Neural cell (in vitro differentiated cells): ENCODE results near the gene CCNI2. TPM values are rescaled to one million over a fixed set of nuclear protein-coding genes. Genes with fewer than 3 reads are reported as not detected.

ENCODE experiments used
- H2AFZ ChIP-seq: fragments of 200-600, 300-800 bp; sonication (generic), shearing (Covaris generic); 2 replicates; pipeline ENCODE4 v1.6.0; 2014; ENCODE audit warnings: low read depth, mild to moderate bottlenecking, antibody characterized with exemption, low read length, moderate library complexity
- H3F3A ChIP-seq: fragments of 200-600 bp; shearing (Covaris generic); 2 replicates; pipeline ENCODE4 v1.6.1; 2016; ENCODE audit warnings: mild to moderate bottlenecking, moderate library complexity, mixed read lengths, antibody characterized with exemption, low read length; ENCODE audit not compliant: insufficient read depth, poor library complexity, severe bottlenecking
- H3K27ac ChIP-seq: fragments of 200-600, 300-800 bp; sonication (generic), shearing (Covaris generic); 2 replicates; pipeline ENCODE4 v1.5.1; 2014; ENCODE audit warnings: mild to moderate bottlenecking, low read length, moderate library complexity
- H3K27me3 ChIP-seq: fragments of 300-800, 200-600 bp; sonication (generic), shearing (Covaris generic); 2 replicates; pipeline ENCODE4 v1.6.0; 2014; ENCODE audit warnings: mild to moderate bottlenecking, low read depth, low read length, moderate library complexity; ENCODE audit not compliant: insufficient read depth
- H3K36me3 ChIP-seq: fragments of 300-800, 200-600 bp; sonication (generic), shearing (Covaris generic); 2 replicates; pipeline ENCODE4 v1.5.1; 2014; ENCODE audit warnings: mild to moderate bottlenecking, antibody characterized with exemption, low read length, moderate library complexity; ENCODE audit not compliant: insufficient read depth
- H3K4me2 ChIP-seq: fragments of 300-800, 200-600 bp; sonication (generic), shearing (Covaris generic); 2 replicates; pipeline ENCODE4 v1.6.0; 2014; ENCODE audit warnings: mild to moderate bottlenecking, low read length
- H3K4me3 ChIP-seq: fragments of 300-800, 200-600 bp; sonication (generic), shearing (Covaris generic); 2 replicates; pipeline ENCODE4 v1.5.1; 2014; ENCODE audit warnings: mild to moderate bottlenecking, low read length, moderate library complexity
- H3K79me2 ChIP-seq: fragments of 200-600 bp; shearing (Covaris generic); replicated peaks from 2 replicates; pipeline ENCODE4 v1.6.0; 2014; ENCODE audit warnings: mild to moderate bottlenecking, low read length, moderate library complexity; ENCODE audit not compliant: insufficient read depth
- H3K9ac ChIP-seq: fragments of 300-800, 200-600 bp; sonication (generic), shearing (Covaris generic); 2 replicates; pipeline ENCODE4 v1.6.1; 2016; ENCODE audit warnings: mild to moderate bottlenecking, low read length, mixed read lengths
- H3K9me2 ChIP-seq: fragments of 200-600 bp; shearing (Covaris generic); 2 replicates; pipeline ENCODE4 v1.6.1; 2016; ENCODE audit warnings: mild to moderate bottlenecking, low read length, mixed read lengths; ENCODE audit not compliant: insufficient read depth
- H3K9me3 ChIP-seq: fragments of 200-600, 300-800 bp; sonication (generic), shearing (Covaris generic); 2 replicates; pipeline ENCODE4 v1.6.1; 2016; ENCODE audit warnings: mild to moderate bottlenecking, mixed run types, low read length, moderate library complexity, mixed read lengths
- H4K20me1 ChIP-seq: fragments of 200-600 bp; shearing (Covaris generic); 2 replicates; pipeline ENCODE4 v1.6.1; 2016; ENCODE audit warnings: mild to moderate bottlenecking, mixed run types; ENCODE audit not compliant: insufficient read depth
- EP300 ChIP-seq: fragments of 450-650 bp; conservative IDR thresholded peaks from 2 replicates; pipeline ENCODE4 v1.6.1; 2014; ENCODE audit warnings: antibody characterized with exemption, mild to moderate bottlenecking, moderate library complexity; ENCODE audit not compliant: poor library complexity, severe bottlenecking
- EZH2 ChIP-seq: fragments of 200-600, 300-800 bp; shearing (Covaris generic), sonication (generic); IDR thresholded peaks from 2 replicates; pipeline ENCODE4 v1.6.1; 2014; ENCODE audit warnings: antibody characterized with exemption, low read length, borderline replicate concordance, mild to moderate bottlenecking; ENCODE audit not compliant: insufficient read depth, poor library complexity, severe bottlenecking
- MXI1 ChIP-seq: fragments of 450-650 bp; conservative IDR thresholded peaks from 2 replicates; pipeline ENCODE4 v1.6.1; 2014; ENCODE audit warnings: antibody characterized with exemption, mild to moderate bottlenecking; ENCODE audit not compliant: poor library complexity, severe bottlenecking
- POLR2AphosphoS5 ChIP-seq: IDR thresholded peaks from 2 replicates; pipeline ENCODE4 v1.6.1; 2012
- RAD21 ChIP-seq: fragments of 450-650 bp; conservative IDR thresholded peaks from 2 replicates; pipeline ENCODE4 v1.6.1; 2014; ENCODE audit warnings: antibody characterized with exemption, mild to moderate bottlenecking, moderate library complexity
- SMC3 ChIP-seq: fragments of 450-650 bp; conservative IDR thresholded peaks from 2 replicates; pipeline ENCODE4 v1.6.1; 2014; ENCODE audit warnings: antibody characterized with exemption, mild to moderate bottlenecking, moderate library complexity; ENCODE audit not compliant: poor library complexity
- TAF1 ChIP-seq: IDR thresholded peaks from 2 replicates; pipeline ENCODE4 v1.6.1; 2012; ENCODE audit warnings: low read depth
- polyA plus RNA-seq: library from polyadenylated mRNA; depleted of rRNA; stranded (reverse); fragments of >200 nt; gene quantifications from 2 replicates; pipeline ENCODE4 v1.2.3, GENCODE V29; 2014
- TF ChIP-seq, protein P1 (sequence below): fragments of 450-650 bp; IDR thresholded peaks from 2 replicates; pipeline ENCODE4 v1.5.1; 2014; ENCODE audit warnings: antibody characterized with exemption, mild to moderate bottlenecking, moderate library complexity; ENCODE audit not compliant: poor library complexity, severe bottlenecking
- TF ChIP-seq, protein P2 (sequence below): IDR thresholded peaks from 2 replicates; pipeline ENCODE4 v1.6.1; 2012; ENCODE audit warnings: borderline replicate concordance

The CCNI2 gene
- polyA plus RNA-seq, 1 donor from 2014 or later = not detected

DNA sequence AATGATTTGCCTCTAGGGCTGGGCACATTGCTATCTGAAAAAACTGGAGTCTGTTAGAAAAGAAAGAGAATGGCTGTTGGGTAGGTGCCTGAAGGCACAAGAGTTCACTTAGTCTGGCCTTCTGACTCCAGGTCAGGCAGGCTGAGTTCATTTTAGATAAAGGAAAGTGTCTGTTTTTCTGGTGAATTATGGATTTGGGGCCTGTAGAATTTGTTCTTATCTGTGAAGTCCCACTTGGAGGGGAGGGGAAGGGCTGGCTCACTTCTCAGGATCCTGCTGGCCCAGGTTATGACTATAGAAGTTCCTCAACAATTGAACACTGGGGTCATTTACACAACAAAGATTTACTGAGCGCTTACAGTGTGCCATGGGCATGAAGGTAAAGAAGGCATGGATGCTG is 41.3 kb downstream of the CCNI2 start:
- Histone ChIP-seq H3K4me2 (no peak overlapping the region), H3K36me3 (no peaks in the 10 kb centered on the region), H3K9me3 (no peaks in the 10 kb centered on the region), H3K27me3 (no peaks in the 10 kb centered on the region), H3K27ac (no peak overlapping the region), H3K79me2 (no peaks in the 10 kb centered on the region), H3F3A (no peaks in the 10 kb centered on the region), H3K9me2 (no peaks in the 10 kb centered on the region), H4K20me1 (no peaks in the 10 kb centered on the region), H3K4me3 (no peak overlapping the region), H3K9ac (no peak overlapping the region), H2AFZ (no peak overlapping the region)
- TF ChIP-seq RAD21 = no peak
- no peak for TF ChIP-seq EZH2

DNA sequence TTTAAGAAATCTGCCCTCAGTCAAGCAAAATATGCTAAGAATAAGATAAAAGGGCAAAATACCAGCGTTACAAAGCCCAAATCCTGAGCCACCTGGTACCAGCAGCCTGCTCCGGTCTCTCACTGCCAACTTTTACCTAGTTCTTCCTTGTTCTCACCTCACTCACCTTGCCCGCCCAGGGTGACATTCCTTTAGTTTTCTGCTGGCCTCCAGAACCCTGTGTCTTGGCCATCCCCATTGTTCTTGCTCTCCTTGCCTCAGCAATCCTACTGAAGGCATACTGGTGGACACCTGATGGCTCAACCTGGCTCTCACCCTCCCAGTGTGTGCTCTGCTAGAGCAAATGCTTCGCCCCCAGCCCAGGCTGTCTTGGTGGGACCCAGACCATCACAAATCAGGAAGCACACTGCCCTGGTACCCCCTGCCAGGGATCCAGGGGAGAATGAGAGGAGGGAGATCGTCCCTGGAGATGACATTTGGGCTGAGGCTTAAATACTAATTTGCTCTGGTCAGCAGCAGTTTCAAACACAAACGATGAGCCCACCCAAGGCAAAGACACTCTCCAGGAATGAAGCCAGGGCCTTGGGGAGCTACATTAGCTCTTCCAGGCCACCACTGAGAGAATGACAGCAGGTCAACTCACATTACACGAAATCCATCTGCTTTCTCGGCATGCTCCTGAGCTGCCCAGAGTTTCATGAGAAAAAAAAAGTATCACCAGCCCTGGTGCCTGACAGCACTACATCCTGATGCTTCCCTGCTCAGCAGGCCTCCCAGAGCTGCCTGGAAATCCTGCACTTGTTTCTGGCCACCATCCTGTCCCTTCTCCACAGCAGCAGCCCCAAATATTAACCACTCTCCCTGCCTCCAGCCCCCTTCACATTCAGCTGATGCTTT is 42.0 kb downstream of the CCNI2 start:
- H2AFZ ChIP-seq = no peak overlapping the region
- H3K4me3 ChIP-seq = no peak overlapping the region
- no peak overlapping the region for H3K9ac ChIP-seq
- no peaks in the 10 kb centered on the region for H3K9me3 ChIP-seq
- H3F3A ChIP-seq = no peaks in the 10 kb centered on the region
- H3K27ac ChIP-seq = no peak overlapping the region
- no peaks in the 10 kb centered on the region for H3K9me2 ChIP-seq
- H3K36me3 ChIP-seq = no peaks in the 10 kb centered on the region
- no peak overlapping the region for H3K4me2 ChIP-seq
- no peaks in the 10 kb centered on the region for H4K20me1 ChIP-seq
- no peaks in the 10 kb centered on the region for H3K79me2 ChIP-seq
- TF ChIP-seq EZH2 (no peak), TAF1 (no peak), RAD21 (no peak), POLR2AphosphoS5 (no peak), SMC3 (no peak), MXI1 (no peak), EP300 (no peak)
- TF ChIP-seq, protein P1, sequence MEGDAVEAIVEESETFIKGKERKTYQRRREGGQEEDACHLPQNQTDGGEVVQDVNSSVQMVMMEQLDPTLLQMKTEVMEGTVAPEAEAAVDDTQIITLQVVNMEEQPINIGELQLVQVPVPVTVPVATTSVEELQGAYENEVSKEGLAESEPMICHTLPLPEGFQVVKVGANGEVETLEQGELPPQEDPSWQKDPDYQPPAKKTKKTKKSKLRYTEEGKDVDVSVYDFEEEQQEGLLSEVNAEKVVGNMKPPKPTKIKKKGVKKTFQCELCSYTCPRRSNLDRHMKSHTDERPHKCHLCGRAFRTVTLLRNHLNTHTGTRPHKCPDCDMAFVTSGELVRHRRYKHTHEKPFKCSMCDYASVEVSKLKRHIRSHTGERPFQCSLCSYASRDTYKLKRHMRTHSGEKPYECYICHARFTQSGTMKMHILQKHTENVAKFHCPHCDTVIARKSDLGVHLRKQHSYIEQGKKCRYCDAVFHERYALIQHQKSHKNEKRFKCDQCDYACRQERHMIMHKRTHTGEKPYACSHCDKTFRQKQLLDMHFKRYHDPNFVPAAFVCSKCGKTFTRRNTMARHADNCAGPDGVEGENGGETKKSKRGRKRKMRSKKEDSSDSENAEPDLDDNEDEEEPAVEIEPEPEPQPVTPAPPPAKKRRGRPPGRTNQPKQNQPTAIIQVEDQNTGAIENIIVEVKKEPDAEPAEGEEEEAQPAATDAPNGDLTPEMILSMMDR = no peak
- TF ChIP-seq, protein P2, sequence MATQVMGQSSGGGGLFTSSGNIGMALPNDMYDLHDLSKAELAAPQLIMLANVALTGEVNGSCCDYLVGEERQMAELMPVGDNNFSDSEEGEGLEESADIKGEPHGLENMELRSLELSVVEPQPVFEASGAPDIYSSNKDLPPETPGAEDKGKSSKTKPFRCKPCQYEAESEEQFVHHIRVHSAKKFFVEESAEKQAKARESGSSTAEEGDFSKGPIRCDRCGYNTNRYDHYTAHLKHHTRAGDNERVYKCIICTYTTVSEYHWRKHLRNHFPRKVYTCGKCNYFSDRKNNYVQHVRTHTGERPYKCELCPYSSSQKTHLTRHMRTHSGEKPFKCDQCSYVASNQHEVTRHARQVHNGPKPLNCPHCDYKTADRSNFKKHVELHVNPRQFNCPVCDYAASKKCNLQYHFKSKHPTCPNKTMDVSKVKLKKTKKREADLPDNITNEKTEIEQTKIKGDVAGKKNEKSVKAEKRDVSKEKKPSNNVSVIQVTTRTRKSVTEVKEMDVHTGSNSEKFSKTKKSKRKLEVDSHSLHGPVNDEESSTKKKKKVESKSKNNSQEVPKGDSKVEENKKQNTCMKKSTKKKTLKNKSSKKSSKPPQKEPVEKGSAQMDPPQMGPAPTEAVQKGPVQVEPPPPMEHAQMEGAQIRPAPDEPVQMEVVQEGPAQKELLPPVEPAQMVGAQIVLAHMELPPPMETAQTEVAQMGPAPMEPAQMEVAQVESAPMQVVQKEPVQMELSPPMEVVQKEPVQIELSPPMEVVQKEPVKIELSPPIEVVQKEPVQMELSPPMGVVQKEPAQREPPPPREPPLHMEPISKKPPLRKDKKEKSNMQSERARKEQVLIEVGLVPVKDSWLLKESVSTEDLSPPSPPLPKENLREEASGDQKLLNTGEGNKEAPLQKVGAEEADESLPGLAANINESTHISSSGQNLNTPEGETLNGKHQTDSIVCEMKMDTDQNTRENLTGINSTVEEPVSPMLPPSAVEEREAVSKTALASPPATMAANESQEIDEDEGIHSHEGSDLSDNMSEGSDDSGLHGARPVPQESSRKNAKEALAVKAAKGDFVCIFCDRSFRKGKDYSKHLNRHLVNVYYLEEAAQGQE = no peak
- no peaks in the 10 kb centered on the region for H3K27me3 ChIP-seq
